HG03025 (cell line): ENCODE data around the gene RBP5.

ENCODE experiments used
- ATAC-seq: cut with Tn5 transposase; IDR thresholded peaks from one replicate; pipeline ENCODE4 v1.9.1; 2021; ENCODE audit warnings: mild to moderate bottlenecking, moderate library complexity; ENCODE audit not compliant: unreplicated experiment, low FRiP score

Gene RBP5

DNA sequence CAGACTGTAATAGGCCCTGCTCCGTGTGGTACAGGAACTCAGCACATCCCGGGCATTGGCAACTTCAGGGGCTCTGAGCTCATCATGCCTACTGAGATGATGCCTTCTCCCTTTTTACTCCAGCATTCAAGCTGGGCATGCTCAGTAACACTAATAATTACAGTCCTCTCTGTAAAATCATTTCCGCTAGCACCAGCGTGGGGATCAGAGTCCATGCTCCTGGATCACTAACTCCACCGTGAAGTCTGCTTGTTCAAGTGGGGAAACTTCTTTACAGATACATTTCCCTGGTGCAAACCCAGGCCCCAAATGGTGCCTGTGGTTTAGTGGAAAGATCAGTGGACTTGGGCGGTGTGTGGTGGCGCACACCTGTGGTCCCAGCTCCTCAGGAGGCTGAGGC lies 18.2 kb upstream of the RBP5 start:
- ATAC-seq: no peak

GRCh38 chr12:7146228-7146627 lies 17.5 kb upstream of the RBP5 start:
- no peak for ATAC-seq

DNA sequence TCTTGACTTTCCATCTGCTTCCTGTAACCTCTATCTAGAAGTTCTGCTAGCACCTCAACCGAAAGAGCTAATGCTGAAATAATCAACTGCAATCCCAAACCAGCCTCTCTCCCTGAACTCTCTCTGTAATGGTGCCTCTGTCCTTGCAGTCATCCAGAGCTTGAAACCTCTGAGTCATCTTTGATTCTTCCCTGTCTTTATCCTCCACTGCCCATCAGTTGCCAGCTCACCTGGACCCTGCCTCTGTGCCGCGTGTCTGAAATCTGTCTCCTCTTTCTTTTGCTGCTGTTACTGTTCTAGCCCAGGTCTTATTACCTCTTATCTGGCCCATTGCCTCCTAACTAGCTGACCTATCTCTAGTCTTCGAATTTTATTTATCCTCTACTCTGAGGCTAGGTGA lies 17.0 kb upstream of the RBP5 start:
- ATAC-seq: no peak

- no peak for ATAC-seq
Measured at GRCh38 chr12:7144414-7145120, 15.9 kb upstream of the RBP5 start.

DNA sequence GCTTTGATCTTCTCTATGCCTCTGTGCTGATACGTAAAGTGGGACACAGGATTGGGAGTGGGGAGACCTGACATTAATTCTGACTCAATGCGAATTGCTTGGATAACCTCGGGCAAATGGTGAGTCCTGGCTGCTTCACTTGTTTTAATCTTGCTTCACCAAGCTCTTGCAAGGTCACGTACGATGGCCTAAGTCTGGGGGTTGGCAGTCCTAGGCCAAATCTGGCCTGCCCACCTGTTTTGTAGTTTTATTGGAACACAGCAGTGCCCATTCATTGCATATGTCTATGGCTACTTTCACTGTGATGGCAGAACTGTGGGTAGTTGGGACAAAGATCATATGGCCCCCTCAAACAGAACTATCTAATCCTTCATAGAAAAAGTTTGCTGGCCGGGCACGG lies 14.9 kb upstream of the RBP5 start:
- no peak for ATAC-seq

DNA sequence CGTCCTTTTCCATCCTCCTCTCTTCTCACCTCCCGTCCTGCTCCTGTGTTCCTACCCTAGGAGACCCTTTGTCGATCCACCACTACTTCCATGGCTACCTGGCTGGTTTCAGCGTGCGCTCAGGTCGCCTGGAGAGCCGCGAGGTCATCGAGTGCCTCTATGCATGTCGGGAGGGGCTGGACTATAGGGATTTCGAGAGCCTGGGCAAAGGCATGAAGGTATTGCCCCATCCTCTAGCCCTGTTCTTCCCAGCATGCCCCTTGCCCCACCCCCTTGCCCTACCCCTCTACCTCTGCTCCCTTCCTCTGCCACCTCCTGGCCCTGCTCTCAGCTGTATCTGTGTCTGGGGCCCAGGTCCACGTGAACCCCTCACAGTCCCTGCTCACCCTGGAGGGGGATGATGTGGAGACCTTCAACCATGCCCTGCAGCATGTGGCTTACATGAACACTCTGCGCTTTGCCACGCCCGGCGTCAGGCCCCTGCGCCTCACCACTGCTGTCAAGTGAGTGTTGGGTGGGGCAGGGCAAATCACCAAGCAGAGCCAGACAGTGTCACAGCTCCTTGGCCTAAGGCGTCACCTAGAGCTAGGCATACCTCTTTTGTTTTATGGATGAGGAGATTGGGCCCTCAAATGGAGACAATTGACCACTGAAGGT lies 14.2 kb upstream of the RBP5 start:
- ATAC-seq: no peak

GRCh38 chr12:7142056-7142644 lies 13.5 kb upstream of the RBP5 start:
- no peak for ATAC-seq

DNA sequence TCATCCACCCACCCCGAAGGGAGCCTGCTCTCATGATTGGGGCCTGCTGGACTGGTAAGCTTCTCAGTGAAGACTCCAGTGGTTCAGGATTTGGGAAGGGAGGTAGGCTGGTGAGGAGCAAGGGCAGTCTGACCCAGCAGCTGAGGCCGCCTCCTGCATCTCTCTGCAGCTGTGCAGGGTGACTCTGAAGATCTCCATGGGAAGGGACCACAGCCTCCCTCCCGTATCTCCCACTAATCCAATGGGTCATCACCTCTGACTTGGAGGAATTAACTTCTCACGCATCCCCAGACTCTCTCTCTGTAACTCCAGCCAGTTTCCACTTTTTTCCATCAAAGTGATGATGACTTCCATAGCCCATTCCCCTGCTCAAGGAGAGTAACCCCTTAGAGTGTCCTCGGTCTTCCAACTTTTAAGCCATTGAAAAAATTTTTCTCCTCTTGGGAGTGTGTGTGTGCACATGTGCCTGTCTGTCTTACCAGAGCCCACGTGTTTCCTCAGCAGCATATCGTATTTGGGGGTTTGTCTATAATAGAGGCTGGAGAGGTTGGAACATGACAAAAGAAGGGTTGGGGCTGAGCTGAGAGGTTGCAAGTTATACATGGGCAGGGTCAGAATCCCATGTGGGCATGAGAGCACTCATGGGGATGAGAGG lies 12.8 kb upstream of the RBP5 start:
- ATAC-seq: no peak

- ATAC-seq: no peak
Measured at GRCh38 chr12:7139200-7139599, 10.5 kb upstream of the RBP5 start.

- ATAC-seq: no peak
Measured at GRCh38 chr12:7137908-7138307, 9.2 kb upstream of the RBP5 start.

DNA sequence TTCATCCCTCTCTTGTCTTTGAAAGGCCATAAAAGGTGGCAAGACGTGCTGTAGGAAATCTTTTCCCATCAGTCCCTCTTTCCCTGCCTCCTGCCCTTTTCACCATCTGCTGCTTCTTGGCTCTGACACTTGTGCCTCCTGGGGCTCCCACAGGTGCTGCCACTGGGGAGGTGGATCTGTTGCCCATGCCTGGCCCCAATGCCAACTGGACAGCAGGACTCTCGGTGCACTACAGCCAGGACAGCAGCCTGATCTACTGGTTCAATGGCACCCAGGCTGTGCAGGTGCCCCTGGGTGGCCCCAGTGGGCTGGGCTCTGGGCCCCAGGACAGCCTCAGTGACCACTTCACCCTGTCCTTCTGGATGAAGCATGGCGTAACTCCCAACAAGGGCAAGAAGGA lies 8.0 kb upstream of the RBP5 start:
- no peak for ATAC-seq

DNA sequence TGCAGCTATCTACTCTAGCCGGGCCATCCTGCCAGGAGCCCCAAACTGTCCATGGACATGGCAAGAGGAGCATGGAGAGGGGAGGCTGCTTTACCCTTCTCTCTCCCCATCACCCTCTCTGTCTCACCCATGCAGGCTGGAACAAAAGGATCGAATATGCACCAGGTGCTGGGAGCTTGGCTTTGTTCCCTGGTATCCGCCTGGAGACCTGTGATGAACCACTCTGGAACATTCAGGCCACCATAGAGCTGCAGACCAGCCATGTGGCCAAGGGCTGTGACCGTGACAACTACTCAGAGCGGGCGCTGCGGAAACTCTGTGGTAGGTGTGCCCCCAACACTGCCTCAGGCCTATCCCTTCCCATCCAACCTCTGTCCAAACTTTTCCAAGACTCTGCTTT lies 7.4 kb upstream of the RBP5 start:
- no peak for ATAC-seq

DNA sequence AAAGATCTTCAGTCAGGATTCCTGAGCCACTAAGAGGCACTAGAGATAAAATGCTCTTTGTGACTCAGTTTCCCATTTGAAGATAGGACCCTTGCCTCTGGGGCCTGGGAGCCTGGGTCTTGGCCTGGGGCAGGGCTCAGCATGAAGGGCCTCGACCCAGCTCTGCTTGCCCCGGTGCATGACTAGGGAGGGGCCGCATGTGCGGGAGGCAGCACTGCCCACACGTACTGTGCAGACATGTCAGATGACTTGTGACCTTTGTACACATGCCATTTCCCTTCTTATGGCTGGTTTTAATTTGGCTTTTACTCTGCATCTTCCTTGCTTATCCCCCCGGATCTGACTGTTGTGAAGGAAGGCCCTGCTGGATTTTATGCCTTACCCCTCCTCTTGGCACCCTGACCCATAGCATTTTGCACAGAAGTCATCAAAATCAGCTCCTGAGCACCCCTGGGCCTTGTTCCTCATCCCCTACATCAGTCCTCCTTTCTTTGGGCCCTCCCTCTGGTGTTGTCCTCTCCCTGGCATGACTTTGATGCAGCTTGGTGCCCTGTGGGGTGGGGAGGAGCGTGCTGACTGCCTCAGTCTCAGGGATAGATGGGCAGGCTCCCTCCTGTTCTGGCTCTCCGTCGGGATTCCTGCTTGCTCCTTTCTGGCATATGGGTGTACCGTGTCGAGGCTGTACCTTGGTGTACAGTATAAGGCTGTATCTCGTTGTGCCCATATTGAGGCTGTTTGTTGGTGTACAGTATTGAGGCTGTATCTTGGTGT lies 5.9 kb upstream of the RBP5 start:
- ATAC-seq: no peak

DNA sequence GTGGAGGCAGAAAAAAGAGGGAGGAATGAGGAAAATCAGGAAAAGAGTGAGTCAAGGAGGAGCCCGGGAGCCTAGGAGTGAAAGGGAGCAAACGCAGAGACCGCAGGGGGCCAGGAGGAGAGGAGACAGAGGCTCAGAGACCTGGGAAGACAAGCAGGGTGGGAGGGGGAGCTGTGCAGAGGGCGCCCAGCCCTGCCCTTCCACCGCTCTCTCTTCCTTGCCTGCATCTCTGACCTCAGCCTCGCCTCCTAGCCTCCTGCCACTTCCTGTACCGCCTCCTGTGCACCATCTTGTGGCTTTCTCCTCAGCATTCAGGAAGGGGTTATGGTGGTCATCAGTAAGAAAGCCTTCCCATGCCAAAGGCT lies 2.8 kb upstream of the RBP5 start:
- no peak for ATAC-seq

GRCh38 chr12:7130701-7131501 lies 2.2 kb upstream of the RBP5 start:
- ATAC-seq: no peak

DNA sequence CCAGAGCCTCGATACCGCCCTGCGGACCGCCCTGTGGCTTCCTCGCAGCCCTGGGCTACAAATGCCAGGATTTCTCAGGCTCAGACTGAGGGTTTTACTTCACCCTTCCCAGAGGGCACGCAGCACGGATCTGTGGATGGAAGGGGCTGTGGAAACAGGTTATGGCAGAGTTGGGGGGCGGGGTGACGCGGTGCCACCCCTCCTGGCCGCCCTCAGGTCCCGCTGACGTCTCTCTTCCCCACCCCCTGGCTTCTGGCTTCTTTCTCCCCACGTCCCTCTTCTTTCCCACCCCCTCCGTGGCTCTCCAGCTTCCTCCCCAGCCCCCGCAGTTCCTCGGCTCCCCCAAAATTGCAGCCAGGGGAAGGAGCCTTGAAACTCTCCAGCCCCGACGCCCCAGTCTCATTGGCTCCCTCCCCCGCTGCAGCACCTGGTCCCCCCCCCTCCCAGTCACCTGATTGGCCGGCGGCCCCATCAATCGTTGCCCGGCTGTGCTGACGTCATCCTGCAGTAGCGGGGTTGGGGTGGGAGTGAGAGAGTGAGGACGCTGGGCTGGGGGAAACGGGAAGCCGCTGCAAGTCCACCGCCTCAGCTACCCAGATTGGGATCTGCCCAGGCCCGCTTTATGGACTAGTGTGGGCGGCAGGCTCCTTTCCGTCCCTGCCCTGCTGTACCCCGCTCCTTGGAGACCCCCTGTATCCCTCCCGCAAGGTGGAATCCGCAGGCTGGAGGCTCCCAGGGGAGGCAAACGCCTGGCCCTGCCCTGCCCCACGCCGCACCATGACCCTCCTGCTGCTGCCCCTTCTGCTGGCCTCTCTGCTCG lies 1.4 kb upstream of the RBP5 start, which contains the start of gene CLSTN3:
Gene CLSTN3, plus strand, starts transcription at position 500 of the 820 bp plus-strand sequence. Its CDS starts 278 bp downstream, at position 778.
- no peak for ATAC-seq

- ATAC-seq: no peak
Measured at GRCh38 chr12:7129287-7129871, 690 bp upstream of the RBP5 start.

- ATAC-seq: no peak
Measured at GRCh38 chr12:7127916-7128626, 618 bp downstream of the RBP5 start.
